ENCODE data around the gene HYAL2.
"Not testable (repeated sequence)": the region's sequence is repeated elsewhere in the genome, so short reads cannot be mapped to it uniquely, and the experiment has no call there.

Gene HYAL2

GRCh38 chr3:50289130-50289529 is 33.4 kb downstream of the HYAL2 start:
- DNase-seq (ENCODE audit: low spot score) = no peak

DNA sequence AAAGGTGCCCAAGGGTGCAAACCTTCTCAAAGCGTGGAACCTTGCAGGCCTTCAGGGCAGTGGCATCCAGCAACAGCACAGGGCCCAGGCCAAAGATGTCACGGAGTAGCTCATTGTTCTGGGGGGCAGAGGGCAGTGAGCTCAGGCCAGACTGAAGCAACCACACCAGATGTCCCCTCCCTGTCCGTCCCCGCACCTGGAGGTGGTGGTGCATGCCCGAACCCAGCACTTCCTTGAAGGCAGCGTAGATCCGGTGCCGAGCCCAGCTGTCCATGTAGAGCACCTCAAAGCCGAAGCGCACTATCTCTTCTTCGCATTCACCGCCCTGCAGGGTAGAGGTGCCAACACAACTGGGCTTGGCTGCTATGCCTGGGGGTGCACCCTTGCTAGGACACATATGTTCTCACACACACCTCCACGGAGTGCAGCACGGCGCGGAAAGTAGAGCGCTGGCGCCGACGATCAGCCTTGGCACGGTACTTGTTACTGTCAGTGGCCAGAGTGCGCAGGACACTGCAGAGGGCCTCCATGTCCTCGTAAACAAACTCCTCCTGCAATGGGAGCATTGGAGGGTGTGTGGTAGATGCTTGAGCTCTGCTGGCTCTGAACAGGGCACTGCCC is 34.0 kb downstream of the HYAL2 start:
- DNase-seq (ENCODE audit: low spot score) = no peak

- DNase-seq (ENCODE audit: low spot score) = no peak
Measured at GRCh38 chr3:50287262-50287661, 35.3 kb downstream of the HYAL2 start.

DNA sequence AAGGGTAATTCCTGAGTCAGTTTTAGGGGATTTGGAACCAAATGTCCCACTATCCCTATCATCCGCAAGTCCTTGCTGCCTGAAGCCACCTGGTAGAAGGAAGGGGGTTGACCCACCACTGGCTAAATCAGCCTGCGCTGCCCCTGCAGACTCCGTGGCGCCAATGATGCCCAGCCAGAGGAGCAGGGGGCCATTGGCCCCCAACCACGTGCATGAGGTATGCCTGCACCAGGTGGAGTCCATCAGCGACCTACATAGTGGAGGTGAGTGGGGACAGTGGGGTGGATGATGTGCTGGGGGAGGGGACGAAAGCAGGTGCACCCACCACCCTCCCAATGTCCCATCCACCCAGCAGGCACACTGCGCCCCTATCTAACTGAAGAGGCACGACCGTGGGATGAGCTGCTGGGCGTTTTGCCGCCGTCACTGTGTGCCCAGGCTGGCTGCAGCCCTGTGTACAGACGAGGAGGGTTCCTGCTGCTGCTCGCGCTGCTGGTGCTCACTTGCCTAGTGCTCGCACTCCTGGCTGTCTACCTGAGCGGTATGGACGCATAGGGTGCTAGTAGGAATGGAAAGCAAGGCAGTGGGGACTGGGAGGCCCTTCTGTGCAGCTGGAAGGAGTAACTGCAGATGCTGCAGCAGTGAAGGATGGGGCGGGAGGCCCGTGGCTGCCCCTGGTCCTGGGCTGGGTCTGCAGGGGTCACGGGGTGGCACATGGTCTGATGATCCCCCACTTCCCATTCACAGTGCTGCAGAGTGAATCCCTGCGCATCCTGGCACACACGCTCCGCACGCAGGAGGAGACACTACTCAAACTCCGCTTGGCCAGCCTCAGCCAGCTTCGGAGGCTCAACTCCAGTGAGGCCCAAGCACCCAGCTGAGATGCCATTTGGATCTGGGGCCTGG is 36.0 kb downstream of the HYAL2 start:
- DNase-seq (ENCODE audit: low spot score) = no peak

DNA sequence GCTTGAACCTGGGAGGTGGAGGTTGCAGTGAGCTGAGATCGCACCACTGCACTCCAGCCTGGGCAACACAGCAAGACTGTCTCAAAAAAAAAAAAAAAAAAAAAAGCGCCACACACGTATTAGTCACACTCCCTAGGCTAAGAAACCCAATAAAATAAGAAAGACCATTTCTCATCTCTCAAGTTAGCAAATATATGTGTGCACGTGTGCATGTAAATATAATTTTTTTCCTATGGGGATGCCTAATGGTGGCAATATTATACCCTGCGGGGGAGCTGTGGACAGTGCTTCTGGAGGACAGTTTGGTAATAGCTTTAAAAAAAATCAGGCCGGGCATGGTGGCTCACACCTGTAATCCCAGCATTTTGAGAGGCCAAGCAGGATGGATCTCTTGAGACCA is 38.4 kb downstream of the HYAL2 start:
- not testable (repeated sequence) for DNase-seq (ENCODE audit: low spot score)

DNA sequence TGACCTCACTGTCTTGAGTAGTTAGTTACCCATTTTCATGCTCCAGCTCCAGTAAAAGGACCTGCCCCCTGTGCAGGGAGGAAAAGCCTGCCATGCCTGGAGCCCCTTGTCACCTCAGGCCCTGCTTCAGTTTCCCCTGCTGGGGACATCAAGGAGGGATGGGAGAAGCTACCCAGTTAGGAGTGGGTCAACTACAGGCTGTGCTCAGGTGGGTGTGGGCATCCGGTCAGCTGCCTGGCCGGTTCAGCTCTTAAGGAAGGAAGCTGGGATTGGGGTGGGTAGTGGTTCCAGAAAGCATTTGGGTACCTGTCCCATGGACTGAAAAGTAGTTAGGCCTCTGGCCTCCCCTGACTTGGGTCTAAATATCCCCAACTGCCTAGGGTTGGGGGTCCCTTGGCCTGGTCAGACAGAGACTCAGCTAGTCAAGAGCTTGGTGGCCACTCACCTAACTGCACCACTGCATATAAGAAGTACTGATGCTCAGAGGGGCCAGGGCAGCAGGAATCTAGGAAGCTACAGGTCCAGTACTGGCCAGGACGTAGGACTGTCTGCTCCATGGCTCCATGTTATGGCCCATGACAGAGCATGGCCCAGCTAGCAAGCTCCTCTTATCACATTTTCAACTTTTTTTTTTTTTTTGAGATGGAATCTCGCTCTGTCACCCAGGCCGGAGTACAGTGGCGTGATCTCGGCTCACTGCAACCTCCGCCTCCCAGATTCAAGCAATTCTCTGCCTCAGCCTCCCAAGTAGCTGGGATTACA is 43.1 kb downstream of the HYAL2 start:
- no peak for DNase-seq (ENCODE audit: low spot score)

DNA sequence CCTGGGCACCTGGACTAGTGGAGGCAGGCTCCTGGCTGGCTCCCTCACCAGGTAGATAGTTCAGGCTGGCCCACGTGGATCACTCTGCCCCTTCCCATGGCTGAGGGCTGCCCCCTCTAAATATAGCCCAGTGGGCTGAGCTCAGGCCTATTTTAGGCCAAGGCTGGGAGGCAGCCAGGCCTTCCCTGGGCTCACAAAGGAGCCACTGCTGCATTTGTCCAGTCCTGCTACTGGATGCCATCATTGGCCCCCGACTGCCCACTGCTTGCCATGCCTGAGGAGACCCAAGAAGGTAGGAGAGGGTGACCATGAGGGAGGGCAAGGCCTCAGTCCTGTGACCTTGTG is 43.7 kb downstream of the HYAL2 start, which contains the start of gene LSMEM2:
Gene LSMEM2 (plus strand): TSS at position 208 of the 345 bp plus-strand sequence. CDS start 27 bp downstream, at position 235.
- DNase-seq (ENCODE audit: low spot score) = no peak

DNA sequence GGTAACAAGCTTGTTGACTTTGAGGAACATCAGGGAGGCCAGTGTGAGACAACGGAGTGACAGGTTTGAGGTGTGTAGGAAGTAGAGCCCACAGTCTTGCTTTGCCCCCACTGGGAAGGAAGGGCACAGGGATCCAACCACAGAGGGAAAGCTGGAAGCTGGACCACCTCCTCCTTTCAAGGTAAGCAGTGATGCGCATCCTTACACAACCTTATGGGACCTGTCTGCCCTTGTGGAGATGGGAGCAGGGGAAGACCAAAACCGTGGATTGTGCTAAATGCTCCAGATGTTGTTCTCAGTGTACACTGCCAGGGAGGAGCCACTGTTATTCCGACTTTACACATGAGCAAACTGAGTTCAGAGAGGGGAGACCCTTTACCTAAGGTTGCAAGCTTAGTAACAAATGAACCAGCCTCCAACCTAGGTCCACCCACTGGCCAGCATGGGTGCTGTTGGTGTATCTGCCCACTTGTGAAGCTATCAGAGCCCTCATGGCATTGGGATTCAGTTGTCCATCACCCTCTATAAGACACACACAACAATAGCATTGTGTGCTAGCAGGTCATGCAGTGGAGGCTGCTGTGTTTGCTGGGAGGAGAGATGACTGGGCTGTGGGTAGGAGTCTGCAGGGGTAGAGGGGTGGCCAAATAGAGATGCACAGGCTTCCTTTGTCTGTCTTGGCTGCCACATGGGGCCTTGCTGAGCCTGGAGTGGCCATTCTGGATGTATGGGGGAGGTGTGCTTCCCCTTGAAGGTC is 44.2 kb downstream of the HYAL2 start:
- DNase-seq (ENCODE audit: low spot score) = no peak

- DNase-seq (ENCODE audit: low spot score) = no peak
Measured at GRCh38 chr3:50276762-50277101, 45.8 kb downstream of the HYAL2 start.

DNA sequence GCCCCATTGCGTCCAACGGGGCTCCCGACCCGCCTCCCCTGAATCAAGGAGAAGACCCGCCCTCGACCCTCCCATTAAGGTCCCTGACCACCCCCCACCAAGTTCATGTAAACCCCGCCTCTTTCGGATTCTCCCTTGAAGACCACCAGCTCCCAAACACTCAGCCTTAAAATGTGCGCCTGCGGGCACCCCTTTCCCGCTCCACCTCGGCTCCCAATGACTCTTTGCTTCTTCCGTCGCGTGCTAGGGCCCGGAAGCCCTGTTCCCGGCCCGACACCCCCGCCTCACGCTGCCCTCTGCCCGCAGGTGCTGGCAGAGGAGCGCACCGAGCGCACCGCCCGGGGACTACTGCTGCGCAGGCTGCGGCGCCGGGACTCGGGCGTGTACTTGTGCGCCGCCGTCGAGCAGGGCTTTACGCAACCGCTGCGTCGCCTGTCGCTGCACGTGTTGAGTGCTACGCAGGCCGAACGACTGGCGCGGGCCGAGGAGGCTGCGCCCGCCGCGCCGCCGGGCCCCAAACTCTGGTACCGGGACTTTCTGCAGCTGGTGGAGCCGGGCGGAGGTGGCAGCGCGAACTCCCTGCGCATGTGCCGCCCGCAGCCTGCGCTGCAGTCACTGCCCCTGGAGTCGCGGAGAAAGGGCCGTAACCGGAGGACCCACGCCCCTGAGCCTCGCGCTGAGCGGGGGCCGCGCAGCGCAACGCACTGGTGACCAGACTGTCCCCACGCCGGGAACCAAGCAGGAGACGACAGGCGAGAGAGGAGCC is 46.4 kb downstream of the HYAL2 start:
- DNase-seq (ENCODE audit: low spot score) = peak; percentile 54

DNA sequence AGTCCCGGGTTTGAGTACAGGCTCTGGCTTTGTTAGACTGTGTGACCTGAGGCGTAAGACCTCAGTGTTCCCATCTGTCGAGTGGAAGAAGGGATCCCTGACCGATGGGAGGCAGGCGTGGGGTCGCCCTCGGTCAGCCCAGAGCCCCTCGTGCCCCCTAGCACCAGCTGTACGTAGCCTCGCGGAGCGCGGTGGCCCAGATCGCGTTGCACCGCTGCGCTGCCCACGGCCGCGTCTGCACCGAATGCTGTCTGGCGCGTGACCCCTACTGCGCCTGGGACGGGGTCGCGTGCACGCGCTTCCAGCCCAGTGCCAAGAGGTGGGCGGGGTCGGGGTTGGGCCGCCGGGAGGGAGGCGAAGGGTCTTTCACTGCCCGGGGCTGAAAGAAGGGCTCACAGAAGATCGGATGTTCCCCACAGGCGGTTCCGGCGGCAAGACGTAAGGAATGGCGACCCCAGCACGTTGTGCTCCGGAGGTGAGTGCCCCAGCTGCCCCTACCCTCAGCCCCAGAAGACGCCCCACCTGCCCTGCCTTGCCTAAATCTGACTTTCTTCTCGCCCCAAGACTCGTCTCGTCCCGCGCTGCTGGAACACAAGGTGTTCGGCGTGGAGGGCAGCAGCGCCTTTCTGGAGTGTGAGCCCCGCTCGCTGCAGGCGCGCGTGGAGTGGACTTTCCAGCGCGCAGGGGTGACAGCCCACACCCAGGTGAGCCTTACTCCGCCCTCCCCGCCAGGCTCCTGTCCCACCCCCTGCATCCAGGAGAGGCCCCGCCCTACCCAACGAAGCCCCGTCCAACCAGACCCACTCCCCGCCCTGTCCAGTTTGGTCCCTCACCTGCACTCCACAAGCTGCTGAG is 47.2 kb downstream of the HYAL2 start:
- peak; percentile 80 for DNase-seq (ENCODE audit: low spot score)

- peak; percentile 77 for DNase-seq (ENCODE audit: low spot score)
Measured at GRCh38 chr3:50274371-50275104, 48.0 kb downstream of the HYAL2 start.

- no peak for DNase-seq (ENCODE audit: low spot score)
Measured at GRCh38 chr3:50273689-50274065, 48.9 kb downstream of the HYAL2 start.

DNA sequence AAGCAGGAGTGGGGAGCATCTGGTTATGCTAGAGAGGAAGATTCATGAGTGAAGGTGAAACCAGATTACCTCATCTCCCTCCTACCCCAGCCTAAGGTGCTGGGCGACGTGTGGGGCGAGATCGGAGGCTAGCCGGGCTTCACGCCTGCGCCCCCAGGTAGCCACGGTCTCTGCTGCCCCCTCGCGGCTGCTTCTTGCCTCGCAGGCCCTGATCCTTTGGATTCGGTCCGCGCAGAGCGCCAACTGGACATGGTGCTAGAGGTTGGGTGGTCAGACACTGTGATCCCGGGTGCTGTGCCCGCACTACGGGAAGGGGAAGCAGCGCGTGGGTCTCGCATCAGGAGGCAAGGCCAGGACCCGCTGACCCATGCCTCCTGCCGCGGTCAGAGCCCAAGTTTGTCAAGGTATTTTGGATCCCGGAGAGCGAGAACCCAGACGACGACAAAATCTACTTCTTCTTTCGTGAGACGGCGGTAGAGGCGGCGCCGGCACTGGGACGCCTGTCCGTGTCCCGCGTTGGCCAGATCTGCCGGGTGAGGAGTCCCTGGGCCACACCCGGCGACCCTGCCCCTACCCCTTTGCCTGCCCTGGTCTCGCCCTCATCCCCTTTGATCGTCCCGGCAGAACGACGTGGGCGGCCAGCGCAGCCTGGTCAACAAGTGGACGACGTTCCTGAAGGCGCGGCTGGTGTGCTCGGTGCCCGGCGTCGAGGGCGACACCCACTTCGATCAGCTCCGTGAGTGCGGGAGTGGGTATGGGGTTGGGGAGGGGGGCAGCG is 49.4 kb downstream of the HYAL2 start:
- peak; percentile 91 for DNase-seq (ENCODE audit: low spot score)

DNA sequence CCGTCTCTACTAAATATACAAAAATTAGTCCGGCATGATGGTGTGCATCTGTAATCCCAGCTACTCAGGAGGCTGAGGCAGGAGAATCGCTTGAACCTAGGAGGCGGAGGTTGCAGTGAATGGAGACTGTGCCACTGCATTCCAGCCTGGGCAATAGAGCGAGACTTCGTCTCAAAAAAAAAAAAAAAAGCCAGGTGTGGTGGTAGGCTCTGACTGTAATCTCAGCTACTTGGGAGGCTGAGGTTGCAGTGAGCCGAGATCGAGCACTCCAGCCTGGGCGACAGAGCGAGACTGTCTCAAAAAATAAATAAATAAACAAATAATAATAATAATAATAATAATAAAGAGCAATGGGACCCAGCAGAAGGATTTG is 50.0 kb downstream of the HYAL2 start:
- not testable (repeated sequence) for DNase-seq (ENCODE audit: low spot score)

DNA sequence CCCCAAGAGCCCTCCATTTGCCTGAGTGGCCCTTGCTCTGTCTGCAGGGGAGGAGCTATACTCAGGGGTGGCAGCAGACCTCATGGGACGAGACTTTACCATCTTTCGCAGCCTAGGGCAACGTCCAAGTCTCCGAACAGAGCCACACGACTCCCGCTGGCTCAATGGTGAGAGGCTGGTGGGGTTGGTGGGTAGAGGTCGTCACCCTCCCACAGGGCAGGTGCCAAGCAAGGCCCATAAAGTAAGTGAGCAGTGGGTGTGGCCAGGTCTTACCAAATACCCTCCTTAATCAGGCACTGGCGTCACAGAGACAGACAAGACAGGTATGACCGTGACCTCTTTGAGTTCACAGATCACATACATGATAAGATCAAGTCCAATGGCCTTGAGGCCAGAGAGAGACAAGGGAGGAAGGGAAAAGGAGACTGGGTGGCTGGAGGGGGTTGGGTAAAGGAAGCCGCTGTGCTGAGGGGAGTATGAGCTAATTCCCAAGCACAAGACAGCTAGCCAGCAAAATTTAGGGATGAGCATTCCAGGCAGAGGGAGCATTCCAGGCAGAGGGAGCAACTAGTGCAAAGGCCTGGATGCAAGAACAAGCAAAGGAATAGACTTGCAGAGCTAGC is 51.1 kb downstream of the HYAL2 start:
- DNase-seq (ENCODE audit: low spot score) = no peak

- no peak for DNase-seq (ENCODE audit: low spot score)
Measured at GRCh38 chr3:50270422-50271224, 51.9 kb downstream of the HYAL2 start.

DNA sequence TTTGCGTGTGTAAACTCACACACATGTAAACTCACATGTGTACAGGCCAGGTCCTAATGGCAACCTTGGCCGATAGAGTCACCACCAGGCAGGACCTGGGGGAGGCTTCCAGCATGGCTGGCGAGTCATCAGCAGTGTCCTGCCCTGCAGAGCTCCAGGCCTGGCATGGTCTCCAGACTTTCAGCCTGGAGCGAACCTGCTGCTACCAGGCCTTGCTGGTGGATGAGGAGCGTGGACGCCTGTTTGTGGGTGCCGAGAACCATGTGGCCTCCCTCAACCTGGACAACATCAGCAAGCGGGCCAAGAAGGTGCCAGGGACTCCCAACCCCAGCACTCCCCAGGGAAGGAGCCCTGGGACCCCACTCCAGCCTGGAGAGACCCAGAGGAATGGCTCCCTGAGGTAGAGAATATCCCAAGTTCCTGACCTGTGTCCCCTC is 52.5 kb downstream of the HYAL2 start:
- no peak for DNase-seq (ENCODE audit: low spot score)
